ENCODE results near the gene DENND4A.
"Not testable (repeated sequence)": the region's sequence is repeated elsewhere in the genome, so short reads cannot be mapped to it uniquely, and the experiment has no call there.

The DENND4A gene

GRCh38 chr15:65828585-65828984, 36.5 kb upstream of the DENND4A start:
- peaks cover 49% of the 10 kb centered on the region for H3K4me1 Mint-ChIP-seq (ENCODE audit: low read depth)
- H3K27me3 Mint-ChIP-seq (ENCODE audit: low read depth), result no peaks in the 10 kb centered on the region
- peak overlapping the region; percentile 49 for H3K4me3 Mint-ChIP-seq
- no peaks in the 10 kb centered on the region for H3K36me3 Mint-ChIP-seq (ENCODE audit: low read depth)
- no peaks in the 10 kb centered on the region for H3K9me3 Mint-ChIP-seq
- DNase-seq (ENCODE audit: low spot score), result no peak
- H3K27ac Mint-ChIP-seq, result peak overlapping the region; percentile 75

GRCh38 chr15:65827065-65827464, 35.0 kb upstream of the DENND4A start:
- Mint-ChIP-seq H3K36me3 (ENCODE audit: low read depth) (no peaks in the 10 kb centered on the region), H3K9me3 (no peaks in the 10 kb centered on the region), H3K4me3 (peak overlapping the region; percentile 49), H3K27ac (peak overlapping the region; percentile 64), H3K4me1 (ENCODE audit: low read depth) (peaks cover 35% of the 10 kb centered on the region), H3K27me3 (ENCODE audit: low read depth) (no peaks in the 10 kb centered on the region)
- no peak for DNase-seq (ENCODE audit: low spot score)

- no peak for DNase-seq (ENCODE audit: low spot score)
- no peak overlapping the region for H3K4me3 Mint-ChIP-seq
- H3K4me1 Mint-ChIP-seq (ENCODE audit: low read depth), result peaks cover 42% of the 10 kb centered on the region
- H3K27ac Mint-ChIP-seq, result no peak overlapping the region
- H3K27me3 Mint-ChIP-seq (ENCODE audit: low read depth), result no peaks in the 10 kb centered on the region
- H3K36me3 Mint-ChIP-seq (ENCODE audit: low read depth), result no peaks in the 10 kb centered on the region
- no peaks in the 10 kb centered on the region for H3K9me3 Mint-ChIP-seq
These were observed 33.0 kb upstream of the DENND4A start for GRCh38 chr15:65824941-65825544.

GRCh38 chr15:65824031-65824743, 32.1 kb upstream of the DENND4A start:
- Mint-ChIP-seq H3K4me1 (ENCODE audit: low read depth) (peaks cover 46% of the 10 kb centered on the region), H3K9me3 (no peaks in the 10 kb centered on the region), H3K27me3 (ENCODE audit: low read depth) (no peaks in the 10 kb centered on the region), H3K36me3 (ENCODE audit: low read depth) (no peaks in the 10 kb centered on the region), H3K4me3 (no peak overlapping the region), H3K27ac (no peak overlapping the region)
- DNase-seq (ENCODE audit: low spot score), result no peak

- peaks cover 44% of the 10 kb centered on the region for H3K4me1 Mint-ChIP-seq (ENCODE audit: low read depth)
- no peak overlapping the region for H3K4me3 Mint-ChIP-seq
These were observed 30.2 kb upstream of the DENND4A start for GRCh38 chr15:65822316-65822715.

GRCh38 chr15:65821070-65821469, 29.0 kb upstream of the DENND4A start:
- H3K27me3 Mint-ChIP-seq (ENCODE audit: low read depth), result peaks cover 3% of the 10 kb centered on the region
- DNase-seq (ENCODE audit: low spot score), result no peak
- no peaks in the 10 kb centered on the region for H3K9me3 Mint-ChIP-seq
- H3K27ac Mint-ChIP-seq, result peak overlapping the region; percentile 64
- H3K36me3 Mint-ChIP-seq (ENCODE audit: low read depth), result peaks cover 7% of the 10 kb centered on the region
- H3K4me1 Mint-ChIP-seq (ENCODE audit: low read depth), result peaks cover 45% of the 10 kb centered on the region
- peak overlapping the region; percentile 42 for H3K4me3 Mint-ChIP-seq

More at GRCh38 chr15:65822316-65822715, 30.2 kb upstream of the DENND4A start:
- peaks cover 3% of the 10 kb centered on the region for H3K27me3 Mint-ChIP-seq (ENCODE audit: low read depth)
- H3K27ac Mint-ChIP-seq, result no peak overlapping the region
- peaks cover 2% of the 10 kb centered on the region for H3K36me3 Mint-ChIP-seq (ENCODE audit: low read depth)
- DNase-seq (ENCODE audit: low spot score), result no peak
- H3K9me3 Mint-ChIP-seq, result no peaks in the 10 kb centered on the region

- H3K4me3 Mint-ChIP-seq, result peak overlapping the region; percentile 70
- H3K9me3 Mint-ChIP-seq, result no peaks in the 10 kb centered on the region
- peaks cover 3% of the 10 kb centered on the region for H3K27me3 Mint-ChIP-seq (ENCODE audit: low read depth)
- DNase-seq (ENCODE audit: low spot score), result no peak
- peak overlapping the region; percentile 83 for H3K27ac Mint-ChIP-seq
- peaks cover 8% of the 10 kb centered on the region for H3K36me3 Mint-ChIP-seq (ENCODE audit: low read depth)
- peaks cover 46% of the 10 kb centered on the region for H3K4me1 Mint-ChIP-seq (ENCODE audit: low read depth)
These were observed 27.5 kb upstream of the DENND4A start for GRCh38 chr15:65819563-65819960.

GRCh38 chr15:65818927-65819562, 27.0 kb upstream of the DENND4A start:
- Mint-ChIP-seq H3K9me3 (no peaks in the 10 kb centered on the region), H3K4me1 (ENCODE audit: low read depth) (peaks cover 43% of the 10 kb centered on the region), H3K27me3 (ENCODE audit: low read depth) (peaks cover 3% of the 10 kb centered on the region), H3K27ac (peak overlapping the region; percentile 83), H3K4me3 (peak overlapping the region; percentile 70), H3K36me3 (ENCODE audit: low read depth) (peaks cover 8% of the 10 kb centered on the region)
- peak; percentile 26 for DNase-seq (ENCODE audit: low spot score)

- no peak overlapping the region for H3K4me3 Mint-ChIP-seq
- peak overlapping the region; percentile 21 for H3K27ac Mint-ChIP-seq
- H3K9me3 Mint-ChIP-seq, result peaks cover 7% of the 10 kb centered on the region
- DNase-seq (ENCODE audit: low spot score), result peak; percentile 29
- peaks cover 42% of the 10 kb centered on the region for H3K4me1 Mint-ChIP-seq (ENCODE audit: low read depth)
- H3K36me3 Mint-ChIP-seq (ENCODE audit: low read depth), result peaks cover 15% of the 10 kb centered on the region
- H3K27me3 Mint-ChIP-seq (ENCODE audit: low read depth), result peaks cover 3% of the 10 kb centered on the region
These were observed 24.3 kb upstream of the DENND4A start for GRCh38 chr15:65816441-65816840.

- H3K27ac Mint-ChIP-seq, result peak overlapping the region; percentile 21
- H3K27me3 Mint-ChIP-seq (ENCODE audit: low read depth); H3K4me3 Mint-ChIP-seq; DNase-seq (ENCODE audit: low spot score): not testable (repeated sequence)
- peaks cover 11% of the 10 kb centered on the region for H3K9me3 Mint-ChIP-seq
- H3K4me1 Mint-ChIP-seq (ENCODE audit: low read depth), result peaks cover 41% of the 10 kb centered on the region
- H3K36me3 Mint-ChIP-seq (ENCODE audit: low read depth), result peaks cover 15% of the 10 kb centered on the region
These were observed 23.9 kb upstream of the DENND4A start for GRCh38 chr15:65816008-65816407.

GRCh38 chr15:65814271-65814670, 22.2 kb upstream of the DENND4A start:
- H3K27ac Mint-ChIP-seq; H3K27me3 Mint-ChIP-seq (ENCODE audit: low read depth); DNase-seq (ENCODE audit: low spot score); H3K4me3 Mint-ChIP-seq: not testable (repeated sequence)
- H3K36me3 Mint-ChIP-seq (ENCODE audit: low read depth), result peaks cover 15% of the 10 kb centered on the region
- H3K9me3 Mint-ChIP-seq, result peaks cover 12% of the 10 kb centered on the region
- peaks cover 28% of the 10 kb centered on the region for H3K4me1 Mint-ChIP-seq (ENCODE audit: low read depth)

- Mint-ChIP-seq H3K4me1 (ENCODE audit: low read depth) (peaks cover 15% of the 10 kb centered on the region), H3K36me3 (ENCODE audit: low read depth) (peaks cover 13% of the 10 kb centered on the region), H3K27me3 (ENCODE audit: low read depth) (peaks cover under 1% of the 10 kb centered on the region), H3K9me3 (peaks cover 12% of the 10 kb centered on the region), H3K27ac (no peak overlapping the region), H3K4me3 (no peak overlapping the region)
- DNase-seq (ENCODE audit: low spot score), result no peak
These were observed 20.8 kb upstream of the DENND4A start for GRCh38 chr15:65812916-65813315.

- no peak overlapping the region for H3K4me3 Mint-ChIP-seq
- peak overlapping the region; percentile 15 for H3K27ac Mint-ChIP-seq
- H3K9me3 Mint-ChIP-seq, result peaks cover 12% of the 10 kb centered on the region
- peaks cover 18% of the 10 kb centered on the region for H3K4me1 Mint-ChIP-seq (ENCODE audit: low read depth)
- no peak for DNase-seq (ENCODE audit: low spot score)
- H3K27me3 Mint-ChIP-seq (ENCODE audit: low read depth), result no peaks in the 10 kb centered on the region
- peaks cover 15% of the 10 kb centered on the region for H3K36me3 Mint-ChIP-seq (ENCODE audit: low read depth)
These were observed 20.4 kb upstream of the DENND4A start for GRCh38 chr15:65812467-65812866.

GRCh38 chr15:65811835-65812234, 19.7 kb upstream of the DENND4A start:
- peaks cover 12% of the 10 kb centered on the region for H3K9me3 Mint-ChIP-seq
- H3K4me1 Mint-ChIP-seq (ENCODE audit: low read depth), result peaks cover 18% of the 10 kb centered on the region
- H3K27me3 Mint-ChIP-seq (ENCODE audit: low read depth), result no peaks in the 10 kb centered on the region
- H3K4me3 Mint-ChIP-seq, result no peak overlapping the region
- peaks cover 16% of the 10 kb centered on the region for H3K36me3 Mint-ChIP-seq (ENCODE audit: low read depth)
- DNase-seq (ENCODE audit: low spot score), result no peak
- no peak overlapping the region for H3K27ac Mint-ChIP-seq

Data from T-helper 2 cell treated with Interferon-gamma antibody and Interleukin-4, amounts not matched to agents 5 μg/mL and 100 μg/mL, for 36 hours (primary cell).